AG08395 (cell line): Measurements from ENCODE around the gene ALPL.

ENCODE experiments used
- DNase-seq: peaks from one replicate; pipeline ENCODE4 v3.0.0; 2012; ENCODE audit warnings: mixed read lengths, low spot score

ALPL gene

GRCh38 chr1:21618561-21619374 lies 109.5 kb downstream of the ALPL start:
- no peak for DNase-seq

DNA sequence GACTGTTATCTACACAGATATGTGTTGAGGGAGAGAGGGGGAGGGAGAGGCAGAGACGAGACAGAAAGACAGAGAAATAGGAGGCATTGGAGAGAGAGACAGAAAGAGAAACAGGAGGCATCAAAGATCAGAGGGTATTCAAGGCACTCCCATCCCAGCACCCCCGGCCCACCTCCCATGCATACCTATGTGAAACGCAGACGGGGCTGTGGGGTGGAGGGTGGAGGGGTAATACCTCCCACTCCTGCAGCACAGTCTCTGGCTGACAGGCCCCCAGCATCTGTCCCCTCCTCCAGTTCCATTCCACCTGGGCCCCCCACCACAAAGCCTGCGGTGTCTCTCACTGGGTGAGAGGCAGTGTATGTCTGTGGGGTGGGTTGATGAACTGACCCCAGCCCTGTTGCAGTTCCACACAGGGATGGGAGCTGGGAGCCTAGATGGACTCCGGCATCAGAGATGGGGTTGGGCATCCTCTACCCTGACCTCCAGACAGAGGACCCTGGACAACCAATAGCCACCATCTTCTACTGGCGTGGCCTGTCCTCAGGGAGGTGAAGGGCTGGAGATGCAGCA lies 110.2 kb downstream of the ALPL start:
- no peak for DNase-seq

- no peak for DNase-seq
These were observed 110.8 kb downstream of the ALPL start for GRCh38 chr1:21620011-21620410.

GRCh38 chr1:21620496-21620895 lies 111.3 kb downstream of the ALPL start:
- DNase-seq = no peak

DNA sequence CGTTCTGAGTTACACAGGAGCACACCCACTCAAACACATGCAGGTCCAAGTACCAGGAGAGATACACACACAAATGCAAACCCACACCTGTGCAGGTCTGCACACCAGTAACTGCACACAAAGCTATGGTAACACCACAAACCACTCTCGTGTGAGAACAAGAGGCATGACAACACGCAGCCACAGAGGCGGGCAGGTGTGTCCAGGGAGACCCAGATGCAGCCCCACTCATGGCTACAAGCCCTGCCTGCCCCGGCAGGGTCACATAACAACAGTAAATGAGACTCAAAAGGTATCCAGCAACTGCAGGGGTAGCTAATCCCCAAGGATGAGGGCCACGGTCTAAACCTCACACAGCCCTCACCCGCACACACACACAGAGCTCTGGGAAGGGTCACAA lies 111.8 kb downstream of the ALPL start:
- DNase-seq = no peak

DNA sequence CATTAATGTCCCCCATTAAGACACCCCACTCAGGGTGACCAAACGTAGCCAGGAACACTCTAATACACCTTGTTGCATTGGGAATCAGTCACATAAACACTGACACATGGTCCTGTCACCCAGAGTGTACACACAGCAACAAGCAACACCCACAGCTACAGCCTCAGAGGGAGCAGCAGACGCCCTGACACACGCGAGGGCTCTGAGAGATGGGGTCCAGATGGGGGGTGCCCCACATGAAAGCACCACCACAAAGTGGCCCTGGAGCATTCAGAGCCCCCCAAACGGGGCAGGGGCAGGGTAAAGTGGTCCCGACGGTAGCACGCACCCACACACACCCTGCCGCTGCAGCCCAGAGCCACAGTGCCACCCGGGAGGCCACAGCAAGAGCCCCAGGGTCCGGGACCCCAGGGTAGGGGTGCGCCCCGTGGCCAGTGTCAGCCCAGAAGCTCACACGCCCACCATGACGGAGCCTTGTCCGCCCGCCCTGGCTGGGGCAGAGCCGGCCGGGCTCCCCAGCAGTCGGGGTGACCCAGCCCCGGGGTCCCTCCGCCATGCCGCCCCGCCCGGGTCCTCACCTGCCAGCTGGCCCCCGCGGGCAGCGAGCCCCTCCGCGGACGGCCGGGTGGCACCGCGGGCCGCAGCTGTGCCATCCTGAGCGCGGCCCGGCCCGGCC lies 112.7 kb downstream of the ALPL start:
- no peak for DNase-seq

GRCh38 chr1:21622466-21623315 lies 113.5 kb downstream of the ALPL start:
- peak; percentile 78 for DNase-seq

DNA sequence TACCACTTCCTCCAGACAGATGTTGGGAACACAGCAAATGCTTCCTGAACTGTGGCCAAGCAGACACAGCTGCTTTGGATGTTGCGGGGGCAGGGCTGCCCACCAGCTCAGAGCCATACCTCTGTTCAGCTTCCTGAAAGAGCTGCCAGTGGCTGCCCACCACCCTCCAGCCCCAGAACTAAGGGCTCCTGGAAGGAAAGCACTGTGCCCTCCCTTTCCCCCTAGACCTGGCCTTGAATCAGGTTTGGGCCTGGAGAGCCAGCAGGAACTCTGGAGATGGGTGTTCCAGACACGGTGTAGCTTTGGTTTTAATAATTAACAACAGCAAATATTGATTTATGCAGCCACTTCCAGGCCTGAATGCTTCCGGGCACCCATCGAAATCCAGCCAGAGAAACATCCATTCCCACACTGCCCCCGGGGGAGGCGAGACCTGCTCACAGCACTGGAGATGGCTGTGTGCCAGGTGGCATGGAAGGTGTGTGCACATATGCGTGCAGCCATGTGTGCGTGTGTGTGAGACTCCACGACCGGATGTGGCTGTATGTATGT lies 114.3 kb downstream of the ALPL start:
- no peak for DNase-seq

GRCh38 chr1:21624571-21625389 lies 115.6 kb downstream of the ALPL start:
- peak; percentile 33 for DNase-seq

DNA sequence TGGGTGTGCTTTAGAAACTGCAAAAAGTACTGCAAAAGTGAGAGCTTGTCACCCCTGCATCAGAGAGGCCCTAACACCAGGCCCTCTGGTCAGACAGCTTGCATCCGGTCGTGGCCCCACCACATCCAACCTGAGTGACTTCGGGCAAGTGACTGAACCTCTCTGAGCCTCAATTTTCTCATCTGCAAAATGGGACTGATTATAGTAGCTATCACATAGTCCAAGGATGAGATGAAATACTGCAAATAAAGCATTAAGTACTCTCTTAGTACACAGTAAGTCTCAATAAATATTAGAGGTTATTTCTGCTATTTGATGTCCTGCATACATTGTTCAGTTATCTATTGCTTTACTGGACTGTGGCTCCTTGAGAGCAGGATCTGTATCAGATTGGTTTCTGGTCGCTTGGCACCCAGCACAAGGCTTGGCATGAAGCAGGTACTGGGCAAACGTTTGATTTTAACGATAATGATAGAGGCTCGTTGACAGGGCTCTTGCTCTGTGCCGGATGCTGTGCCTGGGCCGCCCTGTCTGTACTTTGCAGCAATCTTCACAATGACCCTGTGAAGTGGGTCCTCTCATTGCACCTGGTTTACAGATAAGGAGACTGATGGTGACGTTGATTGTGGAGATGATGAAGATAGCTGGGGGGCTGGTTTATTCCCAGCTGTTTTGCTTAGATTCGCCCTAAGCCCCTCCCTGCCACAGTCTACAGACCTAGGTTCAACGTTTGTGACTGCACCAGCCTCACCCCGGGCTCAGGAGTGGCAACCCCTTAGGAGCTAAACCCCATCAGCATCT lies 116.4 kb downstream of the ALPL start:
- DNase-seq = no peak

DNA sequence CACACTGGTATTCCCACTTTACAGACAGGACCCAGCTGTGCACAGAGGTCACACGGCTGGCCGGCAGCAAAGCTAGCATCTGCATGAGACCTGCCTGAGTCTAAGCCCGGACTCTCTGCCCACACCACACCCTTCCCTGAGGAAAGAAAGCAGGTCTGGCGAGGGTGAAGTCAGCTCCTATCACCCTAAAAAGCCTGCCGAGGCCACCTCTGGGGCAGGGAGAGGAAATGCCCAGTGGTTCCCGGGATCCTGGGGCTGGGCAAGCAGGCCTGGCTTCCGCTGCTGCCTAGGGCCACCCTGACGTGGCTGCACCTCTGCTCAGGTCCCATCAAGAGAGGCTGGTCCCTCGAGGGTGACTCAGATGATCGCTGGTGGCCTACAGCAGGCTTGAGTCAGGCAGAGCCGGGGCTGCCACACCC lies 117.7 kb downstream of the ALPL start:
- no peak for DNase-seq
